SKM-1 treated with dmso at 0.1 percent for 144 hours (cell line): Measurements from ENCODE around the gene NAP1L4.

Source experiments
- DNase-seq: peaks from one replicate; lab custom pipeline; 2025; ENCODE audit not compliant: unreplicated experiment; lab: John Stamatoyannopoulos, UW

Gene NAP1L4

DNA sequence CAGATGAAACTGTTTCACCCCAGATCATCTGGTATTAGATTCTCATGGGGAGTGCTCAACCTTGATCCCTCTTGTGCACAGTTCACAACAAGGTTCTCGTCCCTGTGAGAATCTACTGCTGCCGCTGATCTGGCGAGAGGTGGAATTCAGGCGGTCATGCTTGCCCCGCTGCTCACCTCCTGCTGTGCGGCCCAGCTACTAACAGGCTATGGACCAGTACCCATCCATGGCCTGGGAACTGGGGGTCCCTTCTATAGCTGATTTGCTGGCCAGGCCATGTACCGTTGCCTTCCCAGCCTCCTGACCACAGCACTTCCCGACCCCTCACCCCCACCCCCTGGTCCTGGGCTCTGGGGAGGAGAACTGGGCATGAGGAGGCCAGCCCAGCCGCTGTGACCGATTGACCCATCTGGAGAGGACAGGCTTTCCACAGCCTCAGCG lies 65.5 kb downstream of the NAP1L4 start:
- DNase-seq: no peak

DNA sequence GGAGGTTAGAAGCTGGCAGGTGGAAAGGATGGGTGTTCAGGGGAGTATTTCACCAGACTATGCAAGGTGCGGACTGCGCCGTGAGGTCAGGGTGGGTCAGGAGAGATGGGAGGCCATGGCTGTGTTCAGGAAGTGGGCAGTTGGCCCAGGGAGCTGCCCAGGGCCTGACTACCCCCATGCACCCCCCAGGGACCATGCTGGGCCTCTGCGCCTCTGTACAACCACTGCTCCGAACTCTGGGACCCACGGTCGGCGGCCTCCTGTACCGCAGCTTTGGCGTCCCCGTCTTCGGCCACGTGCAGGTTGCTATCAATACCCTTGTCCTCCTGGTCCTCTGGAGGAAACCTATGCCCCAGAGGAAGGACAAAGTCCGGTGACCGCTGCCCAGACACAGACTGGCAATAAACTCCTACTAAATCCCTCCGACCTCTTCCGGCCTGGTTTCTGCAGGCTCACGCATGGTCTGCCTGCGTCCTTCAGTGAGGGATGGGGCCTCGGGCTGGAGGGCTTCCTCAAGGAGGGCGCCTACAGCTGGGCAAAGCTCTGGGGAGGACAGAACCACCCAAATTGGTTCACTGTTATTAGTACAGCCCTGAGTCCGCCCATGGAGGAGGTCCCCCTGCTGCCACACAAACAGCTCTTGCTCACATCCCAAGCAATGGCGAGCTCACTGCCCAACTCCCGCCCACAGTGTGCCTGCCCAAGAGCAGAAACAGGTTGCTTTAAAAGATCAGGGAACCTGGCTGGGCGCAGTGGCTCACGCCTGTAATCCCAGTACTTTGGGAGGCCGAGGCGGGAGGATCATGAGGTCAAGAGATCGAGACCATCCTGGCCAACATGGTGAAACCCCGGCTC lies 67.1 kb downstream of the NAP1L4 start:
- DNase-seq: no peak

DNA sequence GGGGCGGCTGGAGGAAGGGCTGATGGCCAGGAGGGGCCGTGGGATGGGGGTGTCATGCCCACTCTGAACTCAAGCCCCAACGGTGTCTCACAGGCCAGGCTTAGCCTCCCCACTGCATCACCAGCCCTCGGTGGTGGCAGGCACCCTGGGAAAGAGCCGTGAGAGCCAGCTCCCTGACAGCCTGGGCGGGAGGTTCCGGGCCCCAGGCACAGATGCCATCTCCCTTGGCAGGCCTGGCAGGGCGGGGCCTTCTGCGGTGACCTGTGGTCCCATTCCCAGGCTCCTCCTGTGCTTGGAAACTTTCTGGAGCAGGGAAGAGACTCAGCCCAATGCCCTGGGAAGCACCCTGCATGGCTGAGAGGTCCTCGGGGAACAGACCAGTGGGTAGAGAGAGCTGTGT lies 67.7 kb downstream of the NAP1L4 start:
- DNase-seq: no peak

DNA sequence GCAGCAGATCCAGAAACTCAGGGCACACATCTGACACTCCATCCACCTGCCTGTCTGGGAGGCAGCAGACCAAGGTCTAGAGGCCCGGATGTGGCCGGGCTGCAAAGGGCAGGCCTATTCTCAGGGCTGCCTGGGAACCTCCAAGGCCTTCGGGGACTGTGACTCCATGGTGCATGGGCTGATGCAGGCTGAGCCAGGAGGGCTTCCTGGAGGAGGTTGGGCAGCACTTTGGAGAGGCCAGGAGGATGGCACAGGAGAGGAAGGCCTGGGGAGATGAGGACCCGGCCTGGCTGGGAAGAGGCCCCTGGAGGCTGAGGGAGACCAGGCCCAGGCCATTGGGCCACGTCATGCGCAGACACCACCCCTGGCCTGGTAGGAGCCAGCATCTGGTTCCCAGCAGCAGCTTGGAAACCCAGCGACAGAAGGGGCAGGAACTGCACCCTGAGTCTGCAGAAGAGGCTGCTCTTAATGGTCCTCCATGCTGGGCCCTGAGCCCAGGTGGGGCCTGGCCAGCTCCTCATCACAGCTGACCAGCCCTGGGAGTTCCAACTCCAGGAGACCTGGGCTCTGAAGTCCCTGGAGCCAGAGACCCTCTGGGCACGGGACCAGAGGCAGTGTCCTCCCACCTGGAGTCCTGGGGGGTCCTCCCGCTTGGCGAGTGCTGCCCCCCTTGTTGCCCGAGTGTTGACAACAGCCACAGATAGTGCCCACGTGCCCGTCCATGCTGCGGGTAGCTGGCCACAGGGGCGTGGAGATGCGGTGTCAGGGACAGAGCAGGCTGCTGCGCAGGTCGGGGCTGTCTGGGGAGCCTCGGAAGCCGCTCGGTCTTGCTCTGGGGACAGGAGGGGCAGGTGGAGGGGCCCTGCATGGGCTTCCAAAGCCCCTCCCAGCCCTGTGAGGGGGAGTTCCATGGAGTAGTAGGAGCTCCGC lies 68.4 kb downstream of the NAP1L4 start:
- no peak for DNase-seq

DNA sequence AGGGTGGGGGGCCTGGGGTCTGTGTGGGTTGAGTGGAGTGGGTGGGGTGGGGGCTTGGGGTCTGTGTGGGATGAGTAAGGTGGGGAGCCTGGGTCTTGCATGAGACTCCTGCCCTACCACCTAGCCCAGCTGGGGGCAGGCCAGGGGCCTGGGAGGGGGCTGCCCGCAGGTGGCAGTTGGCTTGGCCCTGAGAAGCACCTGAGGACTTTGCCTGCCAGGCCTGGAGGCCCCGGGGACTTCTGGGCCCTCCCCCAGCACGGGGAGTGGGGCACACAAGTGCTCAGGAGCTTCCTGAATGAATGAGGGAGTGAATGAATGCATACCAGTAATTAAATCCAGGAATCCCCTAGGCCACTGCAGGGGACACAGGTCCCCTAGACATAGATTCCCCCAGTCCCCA lies 69.5 kb downstream of the NAP1L4 start:
- no peak for DNase-seq

DNA sequence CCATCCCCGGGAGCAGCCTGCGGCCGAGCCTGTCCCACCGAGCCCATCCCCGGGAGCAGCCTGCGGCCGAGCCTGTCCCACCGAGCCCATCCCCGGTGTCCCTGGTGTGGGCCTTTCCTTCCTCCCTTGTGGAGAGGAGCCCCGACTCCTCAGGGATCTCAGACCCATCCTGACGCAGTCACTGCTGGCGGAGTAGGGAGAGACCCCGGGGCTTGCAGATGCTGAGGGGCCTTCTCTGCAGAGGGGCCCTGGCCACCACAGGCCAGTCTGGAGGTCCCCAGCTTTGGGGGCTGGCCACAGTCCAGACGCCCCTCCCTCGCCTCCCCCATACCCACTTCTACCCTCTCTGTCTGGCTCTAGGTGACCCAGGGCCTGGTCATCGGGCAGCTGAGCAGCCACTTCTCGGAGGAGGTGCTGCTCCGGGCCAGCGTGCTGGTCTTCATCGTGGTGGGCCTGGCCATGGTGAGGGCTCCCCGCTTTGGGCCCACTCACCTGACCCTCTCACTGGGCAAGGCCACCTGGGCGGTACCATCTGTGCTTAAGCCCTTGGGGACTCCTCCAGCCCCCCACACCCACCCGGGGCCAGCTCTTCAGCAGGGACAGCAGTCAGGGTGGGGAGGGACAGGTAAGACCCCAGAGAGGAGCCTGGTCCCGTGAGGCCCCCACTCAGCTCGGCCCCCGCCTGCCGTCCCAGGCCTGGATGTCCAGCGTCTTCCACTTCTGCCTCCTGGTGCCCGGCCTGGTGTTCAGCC lies 70.2 kb downstream of the NAP1L4 start:
- DNase-seq: no peak

GRCh38 chr11:2921261-2921660 lies 70.9 kb downstream of the NAP1L4 start:
- no peak for DNase-seq

- no peak for DNase-seq
These were observed 71.8 kb downstream of the NAP1L4 start for GRCh38 chr11:2920343-2920742.

DNA sequence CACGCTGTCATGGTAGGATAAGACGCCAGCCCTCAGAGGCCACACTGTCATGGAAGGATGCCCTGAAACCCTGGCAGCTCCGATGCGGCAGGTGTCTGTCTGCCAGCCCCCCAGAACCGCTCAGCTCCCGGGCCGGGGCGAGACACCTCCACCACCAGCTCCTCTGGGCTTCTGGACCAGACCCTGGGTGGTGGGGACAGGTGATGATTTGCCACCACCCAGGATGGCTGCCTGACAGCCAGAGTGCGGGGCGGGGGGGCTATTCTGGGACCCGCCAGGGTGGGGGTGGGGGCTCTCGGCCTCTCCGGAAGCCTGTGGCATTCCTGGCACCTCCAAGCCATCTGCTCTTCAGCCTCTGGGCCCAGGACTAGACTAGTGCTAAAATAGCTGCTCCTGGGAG lies 72.3 kb downstream of the NAP1L4 start:
- no peak for DNase-seq

DNA sequence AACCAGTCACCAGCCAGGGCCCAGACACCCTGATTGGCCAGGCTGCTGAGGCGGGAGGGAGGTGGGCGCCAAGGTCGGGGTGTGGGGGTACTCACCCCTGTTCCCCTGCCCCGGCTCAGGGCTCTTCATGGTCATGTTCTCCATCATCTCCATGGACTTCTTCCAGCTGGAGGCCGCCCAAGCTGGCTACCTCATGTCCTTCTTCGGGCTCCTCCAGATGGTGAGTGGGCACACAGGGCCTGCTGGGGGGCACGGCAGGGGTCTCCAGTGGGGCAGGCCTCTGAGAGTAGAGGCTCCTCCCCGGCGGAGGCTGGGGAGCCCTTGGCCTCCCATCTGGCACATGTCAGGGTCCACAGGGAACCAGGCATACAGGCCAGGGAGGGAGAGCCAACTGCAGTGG lies 72.9 kb downstream of the NAP1L4 start:
- DNase-seq: no peak

- DNase-seq: no peak
These were observed 74.2 kb downstream of the NAP1L4 start for GRCh38 chr11:2917842-2918490.

- no peak for DNase-seq
These were observed 75.1 kb downstream of the NAP1L4 start for GRCh38 chr11:2916892-2917645.

- DNase-seq: no peak
These were observed 75.8 kb downstream of the NAP1L4 start for GRCh38 chr11:2916114-2916891.

DNA sequence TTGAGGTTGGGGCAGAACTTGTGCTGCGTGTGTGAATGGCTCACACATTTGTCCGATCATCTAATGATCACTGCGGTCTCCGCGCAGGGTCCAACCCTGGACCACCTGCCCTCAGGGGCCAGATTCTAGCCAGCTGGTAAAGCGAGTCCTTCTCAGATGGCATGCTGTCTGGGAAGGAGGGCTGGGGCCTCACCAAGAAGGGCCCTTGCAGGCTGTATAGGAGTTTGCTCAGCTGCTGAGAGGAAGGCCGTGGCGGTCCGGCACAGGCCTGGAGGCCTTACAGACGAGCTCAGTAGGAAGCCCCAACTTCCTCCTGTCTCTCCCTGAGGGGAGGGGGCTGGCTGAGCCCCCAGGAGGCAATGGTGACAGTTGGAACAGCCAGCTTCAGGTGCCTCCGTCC lies 76.7 kb downstream of the NAP1L4 start:
- DNase-seq: no peak

- no peak for DNase-seq
These were observed 77.5 kb downstream of the NAP1L4 start for GRCh38 chr11:2914455-2915195.

- DNase-seq: no peak
These were observed 78.4 kb downstream of the NAP1L4 start for GRCh38 chr11:2913776-2914175.

DNA sequence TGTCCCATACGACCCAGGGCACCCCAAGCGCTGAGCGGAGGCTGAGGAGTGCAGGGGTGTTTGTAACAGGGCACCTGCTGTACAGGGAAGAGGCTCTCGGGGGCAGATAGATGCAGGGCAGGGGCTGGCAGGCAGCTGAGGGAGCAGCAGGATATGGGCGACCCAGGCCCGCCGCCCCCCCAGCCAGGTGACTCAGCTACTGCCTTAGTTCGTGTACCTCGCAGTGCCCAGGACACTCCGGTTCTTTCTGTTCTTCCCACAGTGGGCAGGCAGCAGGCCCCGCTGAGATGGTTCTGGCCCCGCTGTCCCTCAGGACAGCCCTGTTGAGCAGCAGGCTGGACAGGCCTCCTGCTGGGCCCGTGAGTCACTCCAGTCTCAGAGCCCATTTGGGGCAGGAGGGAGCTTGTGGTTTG lies 79.1 kb downstream of the NAP1L4 start:
- no peak for DNase-seq

DNA sequence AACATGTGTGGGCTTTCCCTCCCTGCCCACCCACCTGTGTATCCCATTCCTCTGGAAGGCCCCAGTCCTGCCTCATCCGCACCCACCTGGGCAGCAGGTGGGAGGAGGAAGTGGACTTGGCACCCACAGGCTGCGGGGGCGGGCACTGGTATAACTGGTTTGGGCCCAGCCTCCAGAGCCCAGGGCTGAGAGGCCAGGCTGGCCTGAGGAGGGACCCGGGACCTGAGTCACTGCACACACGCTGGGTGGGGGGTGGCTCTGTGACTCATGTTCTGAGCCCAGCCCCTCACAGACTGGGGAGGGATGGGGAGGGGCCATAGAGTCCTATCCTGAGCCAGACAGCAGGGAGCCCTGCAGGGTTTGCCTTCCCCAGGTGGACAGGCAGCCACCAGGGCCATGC lies 79.6 kb downstream of the NAP1L4 start:
- DNase-seq: no peak
